ENCODE results near the gene LMOD2.

Gene LMOD2

DNA sequence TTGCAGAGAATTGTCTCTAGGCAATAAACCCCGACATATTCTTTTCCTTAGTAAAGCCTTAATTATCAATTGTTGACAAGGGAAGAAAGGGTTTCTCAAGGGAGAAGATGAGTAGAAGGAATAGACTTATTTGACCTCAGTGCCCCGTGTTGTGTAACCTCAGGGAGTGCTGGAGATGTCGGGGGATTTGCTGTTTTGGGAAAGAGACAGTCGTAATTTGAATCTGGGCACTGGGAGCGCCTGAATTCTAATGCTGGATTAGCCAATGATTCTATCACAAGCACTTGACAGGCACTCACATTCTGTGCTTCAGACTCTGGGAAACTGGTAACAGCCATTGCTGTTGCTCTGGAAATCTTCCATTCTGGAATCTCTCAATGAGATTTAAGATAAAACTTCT is 13.8 kb upstream of the LMOD2 start:
- DNase-seq = no peak

DNA sequence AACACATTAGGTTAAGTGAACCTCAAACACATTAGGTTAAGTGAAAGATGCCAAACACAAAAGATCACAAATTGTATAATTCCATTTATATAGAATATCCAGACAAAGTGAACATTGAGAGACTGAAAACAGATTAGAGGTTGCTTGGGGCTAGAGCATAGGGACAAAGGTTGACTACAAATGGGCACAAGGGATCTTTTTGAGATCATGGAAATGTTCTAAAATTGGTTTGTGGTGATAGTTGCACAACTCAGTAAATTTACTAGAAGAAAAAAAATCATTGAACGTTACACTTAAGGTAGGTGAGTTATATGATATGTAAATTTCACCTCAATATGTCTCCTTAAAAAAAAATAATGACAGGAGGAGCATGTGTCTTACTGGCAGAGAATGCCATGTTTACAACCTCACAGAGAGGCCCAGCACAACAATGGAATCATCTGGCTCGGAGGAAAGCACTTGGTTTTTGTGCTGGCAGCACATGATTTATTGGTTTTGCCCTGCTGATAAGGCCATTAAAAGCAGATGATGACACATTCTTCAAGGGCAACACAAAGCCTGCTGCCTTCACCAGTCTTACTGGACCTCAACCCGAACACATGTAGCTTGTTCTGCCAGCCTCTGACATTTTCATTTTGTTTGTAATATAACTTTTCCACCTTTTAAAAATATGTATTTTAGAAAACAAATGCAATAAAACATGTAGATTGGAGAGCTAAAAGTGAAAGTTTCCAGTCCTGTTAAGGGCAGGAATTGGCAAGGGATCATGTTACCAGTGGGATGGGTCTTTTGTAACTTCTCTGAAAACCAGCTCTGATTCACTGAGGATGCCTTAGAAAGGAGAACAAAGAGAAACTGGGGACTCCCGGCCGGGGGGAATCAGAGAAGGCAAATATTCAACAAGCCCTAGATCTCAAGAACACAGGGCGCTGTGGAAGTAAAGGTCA is 11.9 kb upstream of the LMOD2 start:
- peak; percentile 27 for DNase-seq

GRCh38 chr7:123645516-123645915 is 10.2 kb upstream of the LMOD2 start:
- no peak for DNase-seq

- DNase-seq = no peak
These were observed 8.4 kb upstream of the LMOD2 start for GRCh38 chr7:123647106-123647730.

- DNase-seq = no peak
These were observed 5.7 kb upstream of the LMOD2 start for GRCh38 chr7:123649964-123650363.

GRCh38 chr7:123650595-123650994 is 5.1 kb upstream of the LMOD2 start:
- no peak for DNase-seq

GRCh38 chr7:123652406-123652805 is 3.3 kb upstream of the LMOD2 start:
- DNase-seq = no peak

DNA sequence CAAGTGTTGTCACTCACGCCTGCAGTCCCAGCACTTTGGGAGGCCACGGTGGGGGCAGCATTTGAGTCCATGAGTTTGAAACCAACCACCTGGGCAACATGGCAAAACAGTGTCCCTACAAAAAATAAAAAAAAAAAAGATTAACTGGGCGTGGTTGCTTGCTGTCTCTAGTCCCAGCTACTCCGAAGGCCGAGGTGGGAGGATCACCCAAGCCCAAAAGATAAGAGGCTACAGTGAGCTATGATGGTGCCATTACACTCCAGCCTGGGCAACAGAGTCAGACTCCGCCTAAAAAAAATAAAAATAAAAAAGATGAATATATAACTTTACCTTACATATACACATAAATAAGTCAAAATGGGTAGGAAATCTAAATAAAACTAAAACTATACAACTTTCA is 2.5 kb upstream of the LMOD2 start:
- no peak for DNase-seq

- no peak for DNase-seq
These were observed 1.1 kb downstream of the LMOD2 start for GRCh38 chr7:123656544-123657303.

DNA sequence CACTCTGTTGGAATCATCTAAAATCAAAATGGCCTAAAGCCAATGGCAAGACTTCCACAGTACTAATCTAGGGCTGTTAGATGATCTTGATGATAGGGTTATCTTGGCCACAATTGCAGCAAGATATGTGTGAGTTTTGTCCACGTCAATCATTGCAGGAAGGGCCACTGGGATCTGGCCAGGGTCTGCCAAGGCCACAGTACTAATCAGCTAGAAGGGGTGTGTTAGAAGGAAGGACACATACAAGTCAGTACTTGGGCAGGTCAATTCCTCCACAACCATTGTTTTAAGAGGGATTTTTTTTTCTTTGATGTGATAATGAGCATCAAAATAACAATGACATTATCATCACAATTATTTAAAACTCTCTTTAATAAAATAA is 1.6 kb downstream of the LMOD2 start:
- no peak for DNase-seq

GRCh38 chr7:123658023-123658422 is 2.4 kb downstream of the LMOD2 start:
- DNase-seq = no peak

DNA sequence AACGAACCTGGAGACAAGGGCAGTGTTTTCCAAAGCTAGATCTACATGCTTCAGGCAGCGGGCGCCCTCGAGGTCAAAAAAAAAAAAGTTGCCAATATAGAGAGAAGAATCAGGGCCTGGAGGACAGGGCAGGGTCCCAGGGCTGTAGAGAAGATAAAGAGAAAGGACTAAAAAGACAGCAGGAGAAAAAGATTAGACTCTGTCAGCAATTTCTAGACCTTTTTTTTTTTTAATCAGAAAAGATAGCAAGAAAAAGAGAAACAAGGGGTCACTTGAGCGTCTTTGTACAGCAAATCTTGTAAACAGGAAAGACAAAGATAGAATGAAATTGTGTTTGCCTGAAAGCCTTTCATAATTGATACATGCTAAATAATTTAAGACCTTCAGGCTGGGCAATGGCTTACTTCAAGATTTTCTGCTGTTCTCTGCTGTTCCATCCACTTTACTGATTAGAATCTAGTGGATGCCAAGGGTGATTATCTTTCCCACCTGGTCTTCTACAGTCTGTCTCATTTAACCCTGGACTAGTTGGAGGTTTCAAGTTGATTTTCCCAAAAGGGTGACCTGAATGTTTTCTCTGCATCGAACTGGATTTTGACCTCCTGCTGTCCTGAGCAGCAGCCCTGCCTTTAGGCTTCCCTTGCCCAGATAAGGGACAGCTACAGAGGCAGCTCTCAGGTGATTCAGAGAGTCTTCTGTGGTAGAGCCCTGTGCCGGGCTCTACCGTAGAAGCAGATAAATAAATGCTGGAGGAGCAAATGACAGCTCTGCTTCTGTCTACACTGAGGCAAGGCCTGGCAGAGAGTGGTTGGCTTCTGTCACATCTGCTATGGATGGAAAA is 5.1 kb downstream of the LMOD2 start:
- no peak for DNase-seq

DNA sequence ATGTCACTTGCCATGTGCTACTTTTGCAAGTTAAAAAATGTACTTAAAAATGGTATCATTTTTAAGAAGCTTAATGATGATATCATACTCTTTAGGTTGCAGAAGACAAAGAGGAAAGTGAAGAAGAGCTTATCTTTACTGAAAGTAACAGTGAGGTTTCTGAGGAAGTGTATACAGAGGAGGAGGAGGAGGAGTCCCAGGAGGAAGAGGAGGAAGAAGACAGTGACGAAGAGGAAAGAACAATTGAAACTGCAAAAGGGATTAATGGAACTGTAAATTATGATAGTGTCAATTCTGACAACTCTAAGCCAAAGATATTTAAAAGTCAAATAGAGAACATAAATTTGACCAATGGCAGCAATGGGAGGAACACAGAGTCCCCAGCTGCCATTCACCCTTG is 6.1 kb downstream of the LMOD2 start:
- DNase-seq = no peak

GRCh38 chr7:123662293-123662692 is 6.6 kb downstream of the LMOD2 start:
- DNase-seq = no peak

DNA sequence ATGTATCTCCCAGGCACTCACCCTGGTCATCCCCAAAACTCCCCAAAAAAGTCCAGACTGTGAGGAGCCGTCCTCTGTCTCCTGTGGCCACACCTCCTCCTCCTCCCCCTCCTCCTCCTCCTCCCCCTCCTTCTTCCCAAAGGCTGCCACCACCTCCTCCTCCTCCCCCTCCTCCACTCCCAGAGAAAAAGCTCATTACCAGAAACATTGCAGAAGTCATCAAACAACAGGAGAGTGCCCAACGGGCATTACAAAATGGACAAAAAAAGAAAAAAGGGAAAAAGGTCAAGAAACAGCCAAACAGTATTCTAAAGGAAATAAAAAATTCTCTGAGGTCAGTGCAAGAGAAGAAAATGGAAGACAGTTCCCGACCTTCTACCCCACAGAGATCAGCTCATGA is 7.1 kb downstream of the LMOD2 start:
- DNase-seq = no peak

DNA sequence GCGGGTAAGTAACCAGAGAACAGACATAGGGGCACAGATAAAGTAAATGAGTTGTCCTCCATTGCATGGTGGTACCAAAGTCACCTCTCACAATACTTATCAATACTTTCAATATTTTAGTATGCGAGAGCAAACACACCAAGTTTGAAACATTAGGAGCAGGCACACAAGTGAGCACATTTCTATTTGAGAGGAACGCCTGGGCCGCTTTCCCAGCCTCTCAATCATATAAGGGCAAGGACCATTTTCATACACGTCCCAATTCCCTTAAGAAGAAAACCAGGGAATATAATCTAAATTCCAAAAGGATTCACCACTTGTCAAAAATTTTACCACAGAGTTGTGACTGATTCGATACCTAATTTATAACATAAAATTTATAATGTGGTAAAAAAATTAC is 7.5 kb downstream of the LMOD2 start:
- no peak for DNase-seq

- DNase-seq = no peak
These were observed 9.5 kb downstream of the LMOD2 start for GRCh38 chr7:123665157-123665556.

DNA sequence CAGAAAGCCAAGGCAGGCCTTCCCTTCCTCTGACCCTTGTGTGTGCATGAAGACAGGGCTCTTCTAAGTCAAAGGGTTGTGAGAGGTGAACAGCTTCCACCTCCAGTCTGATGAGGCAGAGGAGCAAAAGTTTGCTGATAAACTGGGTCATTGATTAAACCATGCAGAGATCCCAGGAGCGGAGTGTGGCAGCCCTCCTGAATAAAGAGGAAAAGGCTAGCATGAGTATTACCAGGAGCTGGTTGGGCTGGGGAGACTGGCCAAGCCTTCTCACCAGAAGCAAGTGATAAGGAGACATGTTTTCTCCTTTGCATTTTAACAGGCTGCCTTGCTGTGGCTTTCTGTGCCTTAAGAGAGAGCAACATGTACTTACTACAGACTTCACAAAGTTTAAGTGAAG is 10.2 kb downstream of the LMOD2 start:
- DNase-seq = no peak

DNA sequence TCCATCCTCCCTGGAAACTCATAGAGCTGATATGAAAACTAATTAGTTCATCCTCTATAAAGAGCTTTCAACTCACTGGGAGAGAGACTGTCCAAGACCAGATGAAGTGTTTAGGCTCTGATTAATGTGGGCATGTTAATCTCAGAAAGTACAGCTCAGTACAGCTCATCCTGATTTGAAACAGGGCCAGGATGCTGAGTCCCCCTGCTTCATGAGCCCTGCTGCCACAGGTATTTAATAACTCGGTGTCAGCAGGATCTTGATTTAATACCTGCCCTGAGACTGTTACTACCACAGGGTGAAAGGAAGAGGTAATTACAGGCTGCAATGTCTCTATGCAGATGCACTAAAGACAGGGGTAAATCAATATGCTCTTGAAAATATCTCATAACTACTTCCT is 10.8 kb downstream of the LMOD2 start:
- no peak for DNase-seq

GRCh38 chr7:123669485-123669884 is 13.8 kb downstream of the LMOD2 start:
- no peak for DNase-seq

GRCh38 chr7:123673137-123673732 is 17.6 kb downstream of the LMOD2 start:
- no peak for DNase-seq

GRCh38 chr7:123673752-123674398 is 18.2 kb downstream of the LMOD2 start:
- DNase-seq = no peak

Measured in suppressor macrophage treated with lipopolysaccharide for 4 hours (primary cell).